Peyer's patch (tissue), 4 donors: Measurements from ENCODE around the gene UNC5A. TPM values are rescaled to one million over a fixed set of nuclear protein-coding genes. Genes with fewer than 3 reads are reported as not detected.
A peak's percentile ranks its signal among the peaks of the same experiment; 100 is the strongest.

Experiments used
- DNase-seq, 3 donors: peaks; one replicate each; pipeline ENCODE4 v3.0.0-alpha.2; 2017 to 2019
- H3K27ac ChIP-seq, 4 donors: fragments of 200-600 bp; sonication (generic); one replicate each; pipeline ENCODE4 v1.5.1; 2016 to 2019
- H3K27me3 ChIP-seq, 2 donors: fragments of 200-600 bp; sonication (generic); one replicate each; pipeline ENCODE4 v1.5.1; 2019
- H3K36me3 ChIP-seq, 3 donors: fragments of 200-600 bp; sonication (generic); one replicate each; pipeline ENCODE4 v1.5.1; 2016 to 2019
- H3K4me1 ChIP-seq, 4 donors: fragments of 200-600 bp; sonication (generic); one replicate each; pipeline ENCODE4 v1.5.1; 2016 to 2019
- H3K4me3 ChIP-seq, 4 donors: fragments of 200-600 bp; sonication (generic); 1 replicate in 3 of 4; 2 replicates in 1 of 4; pipeline ENCODE4 v1.5.1; 2016 to 2019; ENCODE audit warnings: mild to moderate bottlenecking in 1 of 4
- H3K9me3 ChIP-seq, 4 donors: fragments of 200-600 bp; sonication (generic); one replicate each; pipeline ENCODE4 v1.5.1; 2016 to 2019; ENCODE audit warnings: mild to moderate bottlenecking in 1 of 4
- POLR2A ChIP-seq, 2 donors: fragments of 450-650 bp; IDR thresholded peaks; one replicate each; pipeline ENCODE4 v1.5.1; 2017; ENCODE audit warnings: antibody characterized with exemption in 2 of 2, mild to moderate bottlenecking in 2 of 2, moderate library complexity in 2 of 2
- total RNA-seq, 4 donors: library from RNA; depleted of rRNA; stranded (reverse); fragments of >200 nt; gene quantifications; one replicate each; pipeline ENCODE4 v1.1.0, GENCODE V29; 2016
- TF ChIP-seq, protein P1 (sequence below), 6 experiments: fragments of 450-650 bp in 4 of 6; fragments of 200-600 bp in 2 of 6; sonication (generic) in 1 of 6; IDR thresholded peaks; one replicate each; pipeline ENCODE4 v1.5.1; 2017 to 2019; ENCODE audit warnings: antibody characterized with exemption in 6 of 6, mild to moderate bottlenecking in 3 of 6, moderate library complexity in 1 of 6

The UNC5A gene
- total RNA-seq, 4 donors from 2014 or later = 0.18 TPM; not detected in 3

GRCh38 chr5:176814836-176815438 lies 4.6 kb downstream of the UNC5A start:
- no peak for TF ChIP-seq POLR2A (IDR thresholded peaks at IDR 0.05)
- TF ChIP-seq, protein P1, sequence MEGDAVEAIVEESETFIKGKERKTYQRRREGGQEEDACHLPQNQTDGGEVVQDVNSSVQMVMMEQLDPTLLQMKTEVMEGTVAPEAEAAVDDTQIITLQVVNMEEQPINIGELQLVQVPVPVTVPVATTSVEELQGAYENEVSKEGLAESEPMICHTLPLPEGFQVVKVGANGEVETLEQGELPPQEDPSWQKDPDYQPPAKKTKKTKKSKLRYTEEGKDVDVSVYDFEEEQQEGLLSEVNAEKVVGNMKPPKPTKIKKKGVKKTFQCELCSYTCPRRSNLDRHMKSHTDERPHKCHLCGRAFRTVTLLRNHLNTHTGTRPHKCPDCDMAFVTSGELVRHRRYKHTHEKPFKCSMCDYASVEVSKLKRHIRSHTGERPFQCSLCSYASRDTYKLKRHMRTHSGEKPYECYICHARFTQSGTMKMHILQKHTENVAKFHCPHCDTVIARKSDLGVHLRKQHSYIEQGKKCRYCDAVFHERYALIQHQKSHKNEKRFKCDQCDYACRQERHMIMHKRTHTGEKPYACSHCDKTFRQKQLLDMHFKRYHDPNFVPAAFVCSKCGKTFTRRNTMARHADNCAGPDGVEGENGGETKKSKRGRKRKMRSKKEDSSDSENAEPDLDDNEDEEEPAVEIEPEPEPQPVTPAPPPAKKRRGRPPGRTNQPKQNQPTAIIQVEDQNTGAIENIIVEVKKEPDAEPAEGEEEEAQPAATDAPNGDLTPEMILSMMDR (IDR thresholded peaks at IDR 0.05) = no peak
- Histone ChIP-seq H3K27ac (no peak overlapping the region), H3K4me1 (peaks cover 0 to 23% (median 9%) of the 10 kb centered on the region in 4 donors), H3K9me3 (peaks cover 0 to 1% (median 0%) of the 10 kb centered on the region in 4 donors), H3K36me3 (no peaks in the 10 kb centered on the region), H3K27me3 (peaks cover 0 to 35% of the 10 kb centered on the region in 2 donors), H3K4me3 (no peak overlapping the region)
- DNase-seq = no peak

DNA sequence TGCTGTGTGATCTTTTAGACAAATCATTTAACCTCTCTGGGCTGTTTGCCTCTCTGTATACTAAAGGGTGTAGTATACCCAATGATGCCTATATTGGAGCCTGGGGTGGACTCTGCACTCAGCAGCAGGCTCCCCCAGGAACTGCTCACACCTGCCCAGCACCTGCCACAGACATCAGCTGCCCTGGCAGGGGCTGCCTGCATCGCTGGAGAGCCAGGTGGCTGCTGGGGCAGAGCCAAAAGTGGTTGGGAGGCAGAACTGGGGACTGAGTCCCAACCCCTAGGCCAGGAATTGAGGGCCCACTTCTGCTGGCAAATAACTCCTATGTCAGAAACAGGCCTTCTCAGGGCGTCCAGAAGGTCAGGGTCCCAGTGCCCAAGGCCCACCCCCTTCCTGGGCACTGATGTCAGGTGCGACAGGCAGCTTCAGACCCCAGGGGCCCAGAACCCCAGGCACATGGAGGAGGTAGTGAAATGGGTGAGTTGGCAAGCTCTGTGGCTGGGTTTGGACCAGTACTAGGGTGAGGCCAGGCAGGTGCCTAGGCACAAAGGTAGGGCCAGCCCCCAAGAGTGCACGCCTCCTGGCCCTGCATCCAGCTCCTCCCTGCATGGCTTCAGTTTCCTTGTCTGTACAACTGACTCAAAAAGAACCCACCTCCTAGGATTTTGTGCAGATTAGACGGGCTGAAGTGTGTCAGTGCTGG lies 5.8 kb downstream of the UNC5A start:
- Histone ChIP-seq H3K27me3 (peaks cover 0 to 27% of the 10 kb centered on the region in 2 donors), H3K4me3 (no peak overlapping the region)
- no peak for TF ChIP-seq POLR2A (IDR thresholded peaks at IDR 0.05)

DNA sequence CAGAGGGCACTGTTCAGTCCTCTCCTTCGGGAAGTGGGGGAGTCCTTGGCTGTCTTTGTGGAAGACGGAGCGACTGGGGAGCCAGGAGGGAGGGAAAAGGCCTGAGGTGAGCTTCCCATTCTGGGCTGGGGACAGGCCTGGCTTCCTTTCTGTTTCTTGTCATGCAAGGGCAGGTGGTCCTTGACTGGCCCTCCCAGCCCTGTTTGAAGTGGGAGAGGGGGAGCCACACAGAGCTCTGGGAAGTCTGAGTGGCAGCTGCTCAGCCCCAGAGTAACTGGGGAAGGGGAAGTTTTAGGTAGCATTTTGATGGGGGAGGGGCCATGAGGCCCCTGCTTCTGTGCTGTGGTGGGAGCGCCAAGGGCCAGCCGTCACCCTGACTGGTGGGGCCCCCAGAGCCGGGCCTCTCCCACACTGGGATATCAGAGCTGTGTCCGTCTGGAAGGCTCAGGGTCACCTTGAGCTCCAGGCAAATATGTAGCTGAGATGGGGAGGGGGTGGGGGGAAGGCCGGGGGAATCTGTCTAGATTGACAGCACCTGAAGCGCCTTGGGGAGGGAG lies 6.5 kb downstream of the UNC5A start:
- Histone ChIP-seq H3K4me3 (no peak overlapping the region), H3K4me1 (peaks cover 0 to 12% (median 4%) of the 10 kb centered on the region in 4 donors), H3K27me3 (peaks cover 0 to 23% of the 10 kb centered on the region in 2 donors), H3K27ac (no peak overlapping the region), H3K9me3 (no peaks in the 10 kb centered on the region), H3K36me3 (no peaks in the 10 kb centered on the region)
- TF ChIP-seq POLR2A (IDR thresholded peaks at IDR 0.05) = no peak
- TF ChIP-seq, protein P1 (IDR thresholded peaks at IDR 0.05) = no peak
- no peak for DNase-seq

More for the DNA sequence above, 5.8 kb downstream of the UNC5A start:
- H3K4me1 ChIP-seq = peaks cover 0 to 13% (median 4%) of the 10 kb centered on the region in 4 donors
- no peaks in the 10 kb centered on the region for H3K9me3 ChIP-seq
- DNase-seq = no peak
- H3K27ac ChIP-seq = no peak overlapping the region
- H3K36me3 ChIP-seq = no peaks in the 10 kb centered on the region

DNA sequence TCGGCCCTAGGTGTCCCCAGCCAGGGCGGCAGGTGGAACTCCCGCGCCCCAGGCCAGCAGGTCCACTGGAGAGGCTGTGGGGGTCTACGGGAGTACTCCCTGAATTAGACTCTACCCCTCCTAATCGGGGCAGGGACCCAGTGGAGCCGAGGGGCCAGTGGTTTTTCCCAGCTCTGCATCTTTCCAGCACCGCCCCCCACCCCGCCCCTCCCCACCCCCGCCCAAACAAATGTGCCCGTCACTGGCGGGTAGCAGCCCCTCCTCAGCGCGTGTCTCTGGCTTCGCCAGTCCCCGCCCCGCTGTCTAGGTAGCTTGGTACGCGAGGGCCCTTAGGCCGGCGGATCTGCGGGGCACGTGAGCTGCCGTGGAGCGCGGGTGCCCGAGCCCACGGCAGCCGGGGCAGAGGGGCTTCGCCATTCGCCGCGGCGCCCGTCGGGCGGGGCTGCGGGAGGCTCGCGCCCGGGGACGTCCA lies 7.0 kb downstream of the UNC5A start:
- Histone ChIP-seq H3K27me3 (peaks cover 0 to 23% of the 10 kb centered on the region in 2 donors), H3K9me3 (no peaks in the 10 kb centered on the region), H3K4me1 (peaks cover 0 to 12% (median 4%) of the 10 kb centered on the region in 4 donors), H3K27ac (no peak overlapping the region), H3K4me3 (peak overlapping the region; percentile 14 to 46 (median 42)), H3K36me3 (no peaks in the 10 kb centered on the region)
- TF ChIP-seq, protein P1 (IDR thresholded peaks at IDR 0.05) = no peak
- TF ChIP-seq POLR2A (IDR thresholded peaks at IDR 0.05) = no peak
- DNase-seq = no peak

- H3K27ac ChIP-seq = no peak overlapping the region
- H3K27me3 ChIP-seq = peaks cover 0 to 18% of the 10 kb centered on the region in 2 donors
- H3K4me1 ChIP-seq = peaks cover 0 to 12% (median 4%) of the 10 kb centered on the region in 4 donors
- no peaks in the 10 kb centered on the region for H3K9me3 ChIP-seq
- H3K36me3 ChIP-seq = no peaks in the 10 kb centered on the region
- TF ChIP-seq, protein P1 (IDR thresholded peaks at IDR 0.05) = peak in 1 of 6 experiments; percentile 4
- TF ChIP-seq POLR2A (IDR thresholded peaks at IDR 0.05) = no peak
- peak overlapping the region; percentile 14 to 46 (median 42) for H3K4me3 ChIP-seq
- no peak for DNase-seq
These were observed 7.5 kb downstream of the UNC5A start for GRCh38 chr5:176817841-176818377.
